HG03066 (cell line): ENCODE data around the gene DCAF10.
"Not testable (repeated sequence)": the region's sequence is repeated elsewhere in the genome, so short reads cannot be mapped to it uniquely, and the experiment has no call there.

Experiments
- ATAC-seq: cut with Tn5 transposase; IDR thresholded peaks from one replicate; pipeline ENCODE4 v1.9.1; 2021; ENCODE audit warnings: low read depth; ENCODE audit not compliant: unreplicated experiment

Gene DCAF10

DNA sequence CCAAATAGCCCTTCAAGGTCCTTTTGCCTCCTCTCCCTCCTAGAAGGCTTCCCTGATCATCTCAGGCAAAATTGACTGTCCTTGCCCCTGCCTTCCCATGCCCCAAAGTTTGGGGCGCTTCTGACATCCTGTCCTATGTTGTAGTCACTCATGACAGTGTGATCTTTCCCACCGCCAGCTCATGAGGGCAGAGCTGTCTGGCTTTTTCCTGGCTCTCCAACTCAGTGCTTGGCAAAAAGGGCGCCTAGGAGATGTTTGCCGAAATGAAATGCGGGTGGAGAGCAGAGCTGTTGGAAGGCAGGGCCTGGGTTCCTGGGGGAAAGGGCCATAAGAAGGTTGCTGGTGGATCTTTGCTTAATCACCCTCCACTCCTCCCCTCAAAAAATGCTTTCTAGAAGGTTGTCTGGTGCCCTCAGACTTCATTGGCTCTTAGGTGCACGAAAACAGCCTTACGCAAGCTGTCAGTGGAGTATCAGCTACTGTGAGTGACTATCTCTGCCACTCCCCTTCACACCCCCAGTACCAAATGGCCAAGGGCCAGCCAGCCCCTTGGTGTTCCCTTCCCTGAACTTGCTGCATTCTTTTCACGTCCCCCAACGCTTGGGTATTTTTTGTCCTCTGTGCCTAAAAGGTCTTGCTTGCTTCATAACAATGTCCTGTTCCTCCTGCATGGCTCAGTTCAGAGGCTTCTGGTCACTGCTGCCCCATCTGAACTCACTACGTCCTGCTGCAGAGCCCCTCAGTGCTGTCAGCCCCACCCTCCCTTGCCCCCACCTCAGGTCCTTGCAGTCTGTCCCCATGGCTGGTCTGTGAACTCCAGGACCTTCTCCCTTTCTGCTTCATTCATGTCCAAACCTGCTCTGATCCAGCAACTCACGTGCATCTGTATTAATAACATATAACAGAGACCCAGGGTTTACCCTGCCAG is 106.0 kb downstream of the DCAF10 start:
- ATAC-seq, result no peak

DNA sequence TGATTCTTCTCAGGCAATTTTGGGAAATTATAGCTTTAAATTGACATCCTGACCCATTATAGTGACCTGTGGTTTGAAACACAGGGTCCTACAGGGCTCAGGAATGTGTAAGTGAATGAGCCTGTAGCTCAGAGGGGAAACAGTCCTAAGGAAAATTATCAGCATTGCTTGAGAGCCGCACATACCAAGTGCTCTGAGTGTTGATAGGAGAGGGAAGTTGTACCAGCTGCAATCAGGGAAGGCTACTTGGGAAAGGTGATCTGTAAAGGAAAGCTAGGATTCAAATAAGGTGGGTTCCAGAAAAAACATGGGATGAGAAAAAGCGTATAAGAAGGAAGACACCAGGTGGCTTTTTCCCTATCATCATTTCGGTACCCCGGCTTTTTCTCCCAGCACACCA is 107.7 kb downstream of the DCAF10 start:
- ATAC-seq, result no peak

DNA sequence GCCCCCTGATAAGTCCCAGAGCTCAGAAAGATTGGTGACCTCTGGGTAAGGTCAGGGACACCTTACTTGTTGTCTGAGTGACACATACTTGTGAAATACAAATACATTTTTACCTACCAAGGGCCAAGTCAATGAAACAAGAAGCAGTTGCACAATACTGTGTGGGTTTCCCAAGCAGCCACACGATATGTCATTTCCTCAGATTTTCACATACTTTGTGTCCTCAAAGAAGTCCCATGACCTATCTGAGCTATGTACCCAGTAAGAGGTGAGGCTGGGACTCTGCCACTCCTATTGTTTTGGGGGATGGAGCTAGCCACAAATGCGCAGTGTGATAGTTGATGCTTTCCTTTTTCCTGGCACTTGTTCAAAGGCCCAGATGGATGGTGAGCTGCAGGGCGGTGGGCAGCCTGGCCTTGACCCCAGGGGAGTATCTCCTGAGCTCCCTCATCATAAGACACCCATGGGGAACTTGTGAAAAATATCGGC is 108.1 kb downstream of the DCAF10 start:
- ATAC-seq, result no peak

DNA sequence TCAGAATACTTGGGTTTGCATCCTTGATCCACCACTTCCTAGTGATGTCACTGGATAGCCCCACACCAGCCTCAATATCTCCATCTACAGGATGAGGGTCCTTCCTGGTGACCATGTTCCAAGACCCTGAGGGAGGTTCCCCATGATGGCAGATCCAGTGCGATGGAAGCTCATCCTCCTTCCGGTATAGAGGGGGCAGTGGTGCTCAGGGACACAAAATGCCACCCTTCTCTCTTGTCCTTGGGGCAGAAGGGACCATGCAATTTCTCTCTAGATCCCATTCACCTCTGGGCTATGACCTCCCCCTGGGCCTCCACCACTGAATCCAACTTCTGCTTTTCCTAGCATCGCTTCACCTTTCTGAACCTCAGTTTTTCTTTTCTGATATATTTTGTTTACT is 108.7 kb downstream of the DCAF10 start:
- no peak for ATAC-seq

DNA sequence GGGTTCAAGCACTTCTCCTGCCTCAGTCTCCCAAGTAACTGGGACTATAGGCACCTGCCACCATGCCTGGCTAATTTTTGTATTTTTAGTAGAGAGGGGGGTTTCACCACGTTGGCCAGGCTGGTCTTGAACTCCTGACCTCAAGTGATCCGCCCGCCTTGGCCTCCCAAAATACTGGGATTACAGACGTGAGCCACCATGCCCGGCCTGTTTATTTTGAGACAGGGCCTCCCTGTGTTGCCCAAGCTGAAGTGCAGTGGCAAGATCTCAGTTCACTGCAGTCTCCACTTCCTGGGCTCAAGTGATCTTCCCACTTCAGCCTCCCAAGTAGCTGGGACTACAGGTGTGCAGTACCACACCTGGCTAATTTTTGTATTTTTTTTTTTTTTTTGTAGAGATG is 109.2 kb downstream of the DCAF10 start:
- not testable (repeated sequence) for ATAC-seq

DNA sequence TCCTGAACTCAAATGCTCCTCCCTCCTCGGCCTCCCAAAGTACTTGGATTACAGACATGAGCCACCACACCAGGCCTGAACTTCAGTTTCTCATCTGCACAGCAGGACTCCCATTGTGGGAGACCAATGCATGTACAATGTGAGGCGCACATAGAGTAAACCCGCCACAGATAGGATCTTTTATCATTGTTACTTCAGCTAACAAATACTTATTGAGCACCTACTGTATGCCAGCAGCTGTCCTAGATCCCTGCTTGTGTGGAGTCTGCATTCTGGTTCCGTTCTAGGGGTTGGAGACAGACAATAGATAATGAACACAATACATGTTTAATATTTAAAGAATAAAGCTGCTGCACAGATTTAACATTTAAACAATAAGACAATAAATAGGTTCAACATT is 109.7 kb downstream of the DCAF10 start:
- no peak for ATAC-seq

DNA sequence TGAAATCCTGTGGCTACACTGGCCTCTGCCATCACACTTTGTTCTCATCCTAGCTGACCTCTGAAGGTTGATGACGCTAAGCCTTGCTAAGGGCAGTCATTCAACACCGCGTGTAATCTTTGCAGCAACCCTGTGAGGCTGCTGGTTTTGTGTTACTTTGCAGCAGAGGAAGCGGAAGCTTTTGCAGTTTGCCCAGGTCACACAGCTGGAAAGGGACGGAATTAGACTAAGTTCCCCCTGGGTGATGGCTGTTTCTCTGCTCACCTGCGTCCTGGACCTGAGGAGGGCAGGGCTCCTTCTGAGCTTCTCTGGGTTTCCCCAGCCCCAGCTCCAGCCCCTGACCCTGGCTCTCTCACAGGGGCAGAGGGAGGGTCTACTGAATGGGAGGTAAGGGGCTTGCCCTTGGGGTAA is 110.7 kb downstream of the DCAF10 start:
- ATAC-seq, result no peak

DNA sequence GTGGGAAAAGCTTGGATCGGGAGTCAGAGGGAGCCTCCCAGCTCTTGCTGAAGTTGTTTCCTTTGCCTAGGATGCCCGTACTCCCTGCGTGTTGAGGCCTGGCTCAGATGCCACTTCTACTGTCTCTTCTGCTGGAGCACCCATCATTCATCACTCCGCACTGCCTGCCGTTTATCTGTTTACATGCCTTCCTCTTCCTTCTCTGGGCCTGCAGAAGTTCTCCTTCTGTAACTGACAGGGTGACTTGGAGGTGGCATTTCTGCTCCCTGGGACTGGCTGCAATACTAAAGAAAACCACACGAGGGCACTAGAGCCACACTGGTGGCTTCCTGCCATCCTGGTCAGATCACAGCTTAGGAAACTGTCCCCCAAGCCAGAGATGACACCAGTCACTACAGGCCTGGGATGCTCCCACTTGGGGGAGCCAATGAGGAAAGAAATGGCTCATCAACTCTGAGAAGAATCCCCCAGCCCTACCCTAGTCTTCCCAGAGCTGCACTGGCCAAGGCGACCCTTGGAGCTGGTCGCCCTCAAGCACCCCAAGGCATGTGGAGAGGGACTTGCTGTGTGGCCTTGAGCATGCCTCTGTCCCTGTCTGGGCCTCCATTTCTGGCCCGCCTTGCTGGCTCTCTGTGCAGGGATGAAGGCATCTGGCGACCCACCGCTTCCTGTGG is 113.0 kb downstream of the DCAF10 start:
- ATAC-seq, result peak; percentile 72

DNA sequence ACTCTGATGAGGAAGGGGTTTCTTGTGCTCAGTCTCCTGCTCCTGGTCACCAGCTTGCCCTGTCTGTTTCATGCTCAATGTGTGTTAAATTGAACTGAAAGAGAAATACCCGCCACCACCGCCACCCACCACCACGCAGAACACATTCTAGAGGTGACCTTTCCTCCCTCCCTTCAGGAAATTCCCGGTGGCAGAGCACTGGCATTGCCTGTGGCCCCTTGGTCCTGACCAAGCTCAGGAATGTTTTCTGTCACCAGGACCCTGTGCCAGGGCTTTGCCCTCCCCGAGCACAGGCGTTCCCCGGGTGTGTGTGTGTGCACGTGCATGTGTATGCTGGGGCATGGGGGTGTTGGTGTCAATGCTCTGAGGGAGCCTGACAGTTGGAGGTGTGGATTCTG is 113.6 kb downstream of the DCAF10 start:
- no peak for ATAC-seq

DNA sequence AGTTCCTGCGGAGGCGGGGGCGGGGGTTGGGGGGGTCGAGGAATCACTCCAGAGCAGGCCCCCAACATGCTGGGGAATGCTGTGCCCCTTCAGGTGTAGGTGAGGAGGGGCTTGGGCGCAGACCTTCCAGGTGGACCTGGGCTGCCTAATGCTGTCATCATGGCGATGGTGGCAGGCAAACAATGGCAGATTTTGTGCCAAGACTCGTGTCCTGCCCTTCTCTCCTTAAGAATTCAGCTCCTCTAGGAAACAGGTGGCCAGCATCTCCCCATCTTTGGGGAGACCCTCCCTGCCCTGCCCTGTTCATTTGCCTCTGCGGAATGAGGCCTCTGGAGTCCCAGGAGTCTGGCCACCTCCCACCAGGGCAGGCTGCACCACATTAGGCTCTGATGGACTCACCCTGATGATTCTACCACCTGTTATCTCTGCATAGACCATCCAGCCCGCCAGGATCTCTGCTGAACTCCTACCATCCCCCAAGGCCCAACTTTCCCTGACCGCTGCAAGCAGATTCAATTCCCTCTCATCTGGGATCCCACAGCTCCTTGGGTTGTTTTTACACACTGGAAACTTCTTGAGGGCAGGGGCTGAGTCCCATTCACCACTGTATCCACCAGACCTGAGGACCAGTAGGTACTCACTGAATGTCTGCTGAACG is 114.2 kb downstream of the DCAF10 start:
- ATAC-seq, result no peak

DNA sequence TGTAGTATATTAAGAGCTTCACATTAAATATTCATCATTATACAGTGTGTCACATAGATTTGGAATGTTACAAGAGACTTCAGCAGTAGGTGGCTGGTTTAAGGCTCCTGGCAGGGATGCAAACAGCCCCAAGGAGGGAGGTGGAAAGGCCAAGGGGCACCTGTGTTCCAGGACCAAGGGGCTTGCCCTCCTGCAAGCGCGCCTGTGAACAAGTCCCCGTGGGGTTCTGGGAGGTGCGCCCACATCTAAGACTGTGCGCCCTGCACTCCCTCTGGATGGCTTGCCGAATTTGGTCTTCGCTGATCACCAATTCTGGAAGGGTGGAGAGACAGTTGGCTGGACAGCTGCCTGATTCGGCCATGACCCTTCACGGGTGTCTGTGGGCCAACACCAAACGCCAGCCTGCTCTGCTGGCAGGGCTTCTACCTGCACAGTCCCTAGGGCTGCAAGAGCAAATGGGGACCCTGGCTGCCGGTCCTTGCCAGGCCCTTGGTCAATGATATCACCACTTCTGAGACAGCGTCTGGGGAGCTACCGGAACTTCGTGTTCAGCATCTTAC is 115.4 kb downstream of the DCAF10 start:
- no peak for ATAC-seq

DNA sequence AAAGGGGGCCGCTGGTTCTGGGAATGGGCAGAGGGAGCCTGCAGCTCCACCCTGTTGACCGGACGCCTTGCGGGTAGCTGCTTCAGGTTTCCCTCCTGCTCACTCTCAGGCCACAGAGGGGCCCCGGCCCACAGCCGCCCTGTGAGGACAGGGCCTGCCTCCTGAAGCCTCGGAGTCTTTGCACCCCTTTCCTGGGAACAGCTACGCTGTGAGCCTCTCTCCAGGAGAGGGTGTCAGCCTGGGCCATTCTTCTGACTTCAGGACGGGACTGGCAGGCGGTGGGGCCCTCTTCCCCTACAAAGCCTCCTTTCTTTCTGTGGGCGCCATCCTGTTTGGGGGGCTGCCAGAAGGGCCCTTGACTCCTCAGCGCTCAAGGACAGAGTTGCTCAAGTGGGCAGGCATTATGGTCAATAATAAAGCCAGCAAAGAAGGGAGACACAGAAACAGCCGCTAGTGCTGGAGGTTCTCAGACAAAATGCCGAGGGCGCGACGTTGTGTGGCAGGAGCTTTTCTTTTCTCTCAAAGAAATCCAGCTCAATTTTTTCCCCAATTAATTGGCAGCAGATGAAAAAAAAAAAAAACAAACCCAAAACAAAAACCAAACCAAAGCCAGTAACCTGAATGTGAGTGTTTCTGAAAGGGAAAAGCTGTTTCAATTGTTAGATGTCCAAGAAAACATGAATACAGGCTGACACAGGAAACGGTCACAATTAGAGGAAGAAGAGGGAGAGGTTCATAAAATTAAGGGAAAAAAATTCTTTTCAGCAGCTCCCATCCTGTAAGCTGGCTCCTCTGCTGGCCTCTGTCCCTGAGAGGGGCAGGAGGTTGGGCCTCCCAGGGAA is 116.1 kb downstream of the DCAF10 start:
- no peak for ATAC-seq
